ENCODE results near the gene SLCO3A1.
"Not testable (repeated sequence)": the region's sequence is repeated elsewhere in the genome, so short reads cannot be mapped to it uniquely, and the experiment has no call there.

The SLCO3A1 gene

DNA sequence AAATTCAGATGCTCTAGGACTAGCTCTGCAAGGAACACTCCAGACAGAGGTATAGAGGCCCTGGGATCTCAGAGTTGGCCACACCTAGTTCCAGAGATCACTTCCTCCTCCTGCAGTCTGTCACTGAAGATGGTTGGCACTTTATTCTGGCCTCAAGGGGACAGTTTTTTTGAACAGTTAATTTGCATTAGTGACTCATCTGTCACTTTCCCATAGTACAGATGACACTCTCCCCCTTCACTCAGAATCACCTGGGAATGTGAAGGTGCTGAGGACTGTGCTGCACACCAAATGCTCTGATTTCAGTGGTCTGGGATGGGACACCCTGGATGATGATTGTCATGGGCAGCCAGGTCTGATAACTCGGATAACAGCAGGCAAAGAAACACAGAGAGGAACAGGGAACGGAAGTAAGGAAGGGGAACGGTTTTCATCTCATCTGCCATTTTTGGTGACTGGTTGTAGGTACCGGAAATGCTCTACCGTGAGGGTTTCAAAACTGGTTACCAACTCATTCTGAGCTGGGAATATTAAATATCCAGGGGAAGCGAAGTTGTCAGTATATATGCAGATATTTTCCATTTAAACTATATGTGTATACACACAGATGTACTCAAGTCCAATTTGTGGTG lies 307.6 kb downstream of the SLCO3A1 start:
- DNase-seq (ENCODE audit: low read depth), result no peak

DNA sequence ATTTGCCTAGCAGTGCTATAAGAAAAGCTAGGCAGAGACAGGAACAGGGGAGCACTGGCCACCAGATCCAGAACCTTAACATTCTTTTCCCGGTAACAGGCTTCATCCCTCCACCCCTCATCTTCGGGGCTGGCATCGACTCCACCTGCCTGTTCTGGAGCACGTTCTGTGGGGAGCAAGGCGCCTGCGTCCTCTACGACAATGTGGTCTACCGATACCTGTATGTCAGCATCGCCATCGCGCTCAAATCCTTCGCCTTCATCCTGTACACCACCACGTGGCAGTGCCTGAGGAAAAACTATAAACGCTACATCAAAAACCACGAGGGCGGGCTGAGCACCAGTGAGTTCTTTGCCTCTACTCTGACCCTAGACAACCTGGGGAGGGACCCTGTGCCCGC lies 309.1 kb downstream of the SLCO3A1 start:
- no peak for DNase-seq (ENCODE audit: low read depth)

DNA sequence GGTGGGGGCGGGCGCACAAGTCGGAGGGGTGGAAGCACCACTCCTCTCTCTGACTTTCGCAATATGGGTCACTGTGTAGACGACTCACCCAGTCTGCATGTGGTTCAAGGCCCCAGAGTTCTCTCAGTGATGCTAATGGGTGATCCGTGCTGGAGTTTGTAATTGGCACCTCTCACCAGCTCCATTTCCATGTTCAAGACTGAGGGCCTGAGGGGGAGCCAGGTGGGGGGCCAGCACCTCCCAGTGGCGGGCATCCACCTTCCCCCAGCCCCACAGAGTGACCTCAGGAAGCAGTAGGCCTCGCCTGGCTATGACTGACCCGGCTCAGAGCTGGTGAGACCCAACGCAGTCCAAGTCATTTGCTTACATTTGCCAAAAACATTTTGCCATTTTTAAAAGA lies 310.1 kb downstream of the SLCO3A1 start:
- no peak for DNase-seq (ENCODE audit: low read depth)

DNA sequence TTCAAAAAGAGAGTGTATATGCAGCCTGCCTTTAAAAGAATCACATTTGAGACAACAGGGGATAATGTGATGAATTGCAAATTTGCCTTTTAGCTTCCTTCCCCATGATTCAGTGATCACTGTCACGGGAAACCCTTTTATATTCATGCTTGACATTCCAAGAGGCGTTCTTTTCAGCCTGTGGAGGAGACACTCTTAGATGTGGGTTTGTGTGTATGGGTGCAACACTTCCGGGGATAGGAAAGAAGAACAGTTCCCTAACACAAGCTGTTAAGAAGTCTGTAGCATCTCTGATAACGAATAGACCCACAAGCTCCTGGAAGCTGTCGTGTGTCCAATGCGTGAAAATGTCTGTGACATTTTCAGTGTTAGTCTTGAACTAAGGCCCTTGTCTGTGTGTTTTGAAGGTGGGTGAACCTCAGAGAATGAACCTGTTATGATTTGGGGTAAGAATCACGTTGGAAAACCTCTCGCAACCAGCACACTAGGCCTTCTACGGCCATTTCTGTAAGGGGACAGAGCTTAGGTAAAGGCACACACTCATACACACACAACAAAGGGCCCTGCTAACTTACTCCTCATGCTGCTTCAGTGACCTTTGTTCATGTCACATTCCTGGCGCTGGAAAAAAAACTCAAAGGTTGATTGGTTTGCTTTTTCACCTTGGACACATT lies 311.0 kb downstream of the SLCO3A1 start:
- no peak for DNase-seq (ENCODE audit: low read depth)

DNA sequence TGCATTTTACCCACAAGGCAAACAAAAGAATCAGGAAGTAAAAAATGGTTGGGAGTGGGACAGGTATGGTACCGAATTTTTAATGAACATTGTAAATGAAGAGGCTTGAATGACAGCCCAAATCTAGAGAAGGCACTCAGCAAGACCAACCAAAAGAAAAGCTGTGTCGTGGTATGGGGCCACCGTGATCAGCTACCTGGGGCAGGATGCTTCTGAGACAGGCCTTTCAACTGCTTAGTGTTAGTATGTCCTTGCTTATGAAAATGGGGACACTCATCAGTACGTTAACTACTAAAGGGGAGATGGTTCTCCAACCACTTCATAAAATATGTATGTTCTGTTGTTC lies 311.5 kb downstream of the SLCO3A1 start:
- no peak for DNase-seq (ENCODE audit: low read depth)

DNA sequence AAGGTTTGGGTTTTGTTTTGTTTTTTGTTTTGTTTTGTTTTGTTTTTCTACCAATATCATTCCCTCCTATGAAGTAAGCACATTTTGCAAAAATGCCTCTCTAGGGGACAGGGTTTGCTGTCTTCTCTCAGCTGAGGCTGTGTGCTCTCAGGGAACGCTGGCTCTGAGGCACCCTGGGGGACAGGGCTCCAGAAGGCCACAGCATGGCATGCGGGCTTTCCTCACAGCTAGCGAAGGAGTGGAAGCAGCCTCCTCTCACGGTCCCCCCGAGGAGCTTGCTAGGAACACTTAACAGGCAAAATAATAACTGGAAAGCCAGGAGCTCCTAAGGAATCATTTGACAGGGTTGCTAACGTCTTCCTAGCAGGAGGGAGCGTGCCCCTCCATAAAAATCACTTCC lies 312.5 kb downstream of the SLCO3A1 start:
- no peak for DNase-seq (ENCODE audit: low read depth)

DNA sequence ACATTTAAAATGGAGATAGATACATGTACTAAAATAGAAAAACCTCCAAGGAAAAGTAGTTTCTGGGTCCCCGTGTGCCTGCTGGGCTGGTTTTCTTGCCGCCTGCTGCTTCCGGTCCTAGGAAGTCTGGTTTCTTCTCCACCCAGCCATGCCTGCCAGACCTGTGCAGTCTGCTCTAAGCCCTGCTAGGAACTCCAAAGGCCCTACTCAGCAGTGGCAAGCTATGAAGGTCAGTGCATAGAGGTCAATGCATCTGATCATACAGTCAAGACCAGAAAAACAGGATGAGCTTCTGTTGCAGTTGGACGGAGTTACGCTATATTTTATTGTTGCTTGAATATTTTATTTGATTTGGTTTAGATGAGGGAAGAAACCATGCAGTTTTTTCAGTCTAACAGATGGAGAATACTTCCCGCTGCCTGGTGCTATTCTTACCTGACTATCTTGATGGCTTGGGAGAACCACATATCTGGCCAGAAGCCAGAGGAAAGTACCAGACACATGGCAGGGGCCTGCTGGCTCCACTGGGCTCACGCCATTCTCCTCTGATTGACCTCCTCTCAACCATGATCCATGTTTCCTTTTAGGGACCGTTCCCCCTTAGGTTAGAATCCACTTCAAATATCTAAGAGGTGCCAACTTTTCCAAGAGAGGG lies 313.4 kb downstream of the SLCO3A1 start:
- no peak for DNase-seq (ENCODE audit: low read depth)

DNA sequence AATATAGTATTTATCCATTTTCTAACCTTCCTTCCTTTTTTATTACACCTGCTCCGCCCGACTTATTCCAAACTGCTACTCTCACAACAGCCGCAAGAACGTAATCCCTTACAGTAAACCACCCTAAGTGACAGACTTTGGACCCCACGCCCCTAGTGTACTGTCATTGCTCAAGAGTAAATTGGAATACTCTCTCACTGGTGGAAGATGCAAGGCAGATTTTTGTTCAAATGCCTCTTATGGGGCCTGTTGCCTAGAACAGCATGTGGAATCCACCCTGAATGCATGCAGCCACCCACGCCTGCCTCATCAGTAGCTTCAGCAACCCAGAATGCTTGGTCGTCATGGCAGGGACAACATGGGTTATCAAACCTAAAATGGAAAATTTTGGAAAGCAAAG lies 313.9 kb downstream of the SLCO3A1 start:
- DNase-seq (ENCODE audit: low read depth), result no peak

DNA sequence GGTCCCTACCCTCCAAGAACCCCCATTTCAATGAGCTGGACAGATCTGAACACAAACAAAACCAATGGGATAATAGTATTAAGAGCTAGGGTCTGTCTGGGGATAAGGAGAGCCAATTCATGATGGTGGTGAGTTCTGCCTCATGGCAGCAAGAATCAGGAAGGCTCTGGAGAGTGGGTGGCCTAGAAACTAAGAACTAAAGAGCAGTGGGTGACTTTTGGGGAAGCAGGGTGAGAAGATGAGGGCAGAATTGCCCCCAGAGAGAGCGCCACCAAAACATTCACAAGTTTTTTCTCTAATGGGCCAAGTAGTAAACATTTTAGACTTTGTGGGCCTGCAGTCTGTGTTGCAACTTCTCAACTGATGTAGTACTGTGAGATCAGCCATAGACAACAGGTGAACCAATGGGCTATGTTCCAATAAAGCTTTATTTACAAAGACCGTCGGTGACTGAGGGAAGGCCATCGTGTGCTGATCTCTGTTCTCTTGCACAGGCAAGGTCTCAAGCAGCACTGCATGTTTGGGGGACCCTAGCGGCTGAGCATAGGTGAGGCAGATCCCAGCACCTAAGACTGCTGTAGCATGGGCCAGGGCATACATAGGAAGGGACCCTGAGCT lies 314.7 kb downstream of the SLCO3A1 start:
- DNase-seq (ENCODE audit: low read depth), result no peak

DNA sequence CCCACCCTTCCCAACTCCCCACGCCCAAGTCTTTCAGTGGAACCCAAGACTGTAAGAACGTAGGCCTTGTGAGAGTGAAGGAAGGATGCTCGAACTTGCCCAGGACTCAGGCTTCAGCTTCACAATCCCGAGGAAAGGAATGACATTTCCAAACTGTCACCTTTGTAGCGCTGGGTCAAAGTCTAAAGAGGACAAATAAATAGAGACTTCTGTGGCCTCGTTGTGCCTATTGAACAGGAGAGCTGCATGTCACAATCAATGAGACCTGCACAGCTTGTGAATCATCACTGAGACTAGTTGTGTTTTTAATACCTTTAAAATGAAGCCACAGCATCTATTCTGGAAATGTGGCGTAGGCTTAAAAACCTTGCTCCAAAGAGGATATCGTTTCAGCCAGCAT lies 317.4 kb downstream of the SLCO3A1 start:
- DNase-seq (ENCODE audit: low read depth), result no peak

DNA sequence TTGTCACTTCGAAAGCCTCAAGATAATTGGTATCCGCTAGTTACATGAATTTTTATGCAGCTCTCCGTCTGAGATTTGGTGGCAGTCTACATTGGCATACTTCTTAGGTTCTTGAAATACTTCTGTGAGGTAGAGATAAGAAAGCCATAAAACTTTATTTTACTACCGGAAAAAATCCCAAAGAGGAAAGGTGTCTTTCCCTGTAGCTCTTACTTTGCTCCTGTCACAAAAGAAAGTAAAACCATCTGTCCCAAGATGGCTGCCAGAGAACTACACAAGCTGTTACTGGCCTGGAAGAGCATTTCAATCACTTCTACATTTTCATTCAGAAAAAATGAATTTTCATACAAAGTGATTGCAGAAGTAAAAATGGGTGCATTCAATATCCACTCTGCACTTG lies 325.4 kb downstream of the SLCO3A1 start:
- no peak for DNase-seq (ENCODE audit: low read depth)

DNA sequence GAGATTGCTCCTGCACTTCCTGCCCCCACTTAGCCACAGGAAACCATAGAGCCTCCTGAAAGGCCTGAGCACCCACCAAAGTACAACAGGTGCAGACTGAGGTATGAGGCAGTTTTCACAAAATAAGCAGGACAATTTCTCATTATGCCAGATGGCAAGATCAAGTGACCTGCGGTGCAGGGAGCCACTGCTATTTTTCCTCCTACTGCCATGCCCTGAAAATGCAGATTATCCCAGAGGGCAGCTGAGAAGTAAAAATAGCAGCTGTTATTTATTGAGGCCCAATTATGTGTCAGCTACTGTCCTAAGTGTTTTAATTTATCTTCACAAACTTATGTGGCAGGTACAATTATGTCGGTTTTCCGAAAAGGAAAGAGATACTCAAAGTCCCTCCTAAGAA lies 330.6 kb downstream of the SLCO3A1 start:
- DNase-seq (ENCODE audit: low read depth), result no peak

DNA sequence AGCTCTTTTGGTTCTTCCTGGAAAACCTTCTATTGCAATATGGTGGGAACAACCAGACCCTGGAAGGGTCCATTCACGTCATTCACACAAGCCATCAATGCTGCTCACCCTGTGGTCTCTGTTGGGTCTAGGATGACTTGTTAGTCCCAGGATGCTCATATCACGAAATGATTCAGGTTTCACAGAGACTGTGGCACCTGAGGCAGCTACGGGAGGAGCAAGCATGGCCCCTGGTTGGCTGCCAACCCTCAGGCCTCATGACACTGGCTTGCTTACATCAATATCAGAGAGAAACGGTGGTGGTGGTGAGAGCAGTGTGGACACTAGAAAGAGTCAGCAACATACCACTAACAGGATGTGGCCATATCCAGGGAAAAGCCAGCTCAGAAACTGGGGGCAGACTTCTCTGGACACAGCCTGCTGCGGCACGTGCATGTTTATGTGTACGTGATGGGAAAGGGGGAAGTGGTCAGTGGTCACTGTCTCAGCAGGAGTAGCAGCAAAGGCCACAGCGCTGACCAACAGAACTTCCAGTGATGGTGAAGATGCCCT lies 331.2 kb downstream of the SLCO3A1 start:
- no peak for DNase-seq (ENCODE audit: low read depth)

DNA sequence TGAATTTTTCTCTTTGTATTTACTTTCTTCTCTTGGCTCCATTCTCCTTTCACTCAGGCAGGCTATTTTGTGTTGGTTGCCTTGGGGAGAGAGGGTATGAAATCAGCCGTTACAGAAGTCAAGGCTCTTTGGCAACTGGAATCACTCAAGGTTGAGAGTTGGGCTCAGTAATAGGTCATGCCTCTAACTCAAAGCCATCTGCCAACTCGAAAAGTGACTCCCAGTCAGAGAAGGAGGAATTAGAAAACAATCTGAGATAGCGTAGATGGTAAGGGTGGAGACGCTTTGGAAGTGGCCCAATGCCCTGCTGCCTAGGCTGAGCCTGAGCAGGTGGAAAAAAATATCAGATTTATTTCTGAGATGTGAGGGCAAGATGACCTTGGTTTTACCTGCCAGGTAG lies 334.5 kb downstream of the SLCO3A1 start:
- DNase-seq (ENCODE audit: low read depth), result no peak

DNA sequence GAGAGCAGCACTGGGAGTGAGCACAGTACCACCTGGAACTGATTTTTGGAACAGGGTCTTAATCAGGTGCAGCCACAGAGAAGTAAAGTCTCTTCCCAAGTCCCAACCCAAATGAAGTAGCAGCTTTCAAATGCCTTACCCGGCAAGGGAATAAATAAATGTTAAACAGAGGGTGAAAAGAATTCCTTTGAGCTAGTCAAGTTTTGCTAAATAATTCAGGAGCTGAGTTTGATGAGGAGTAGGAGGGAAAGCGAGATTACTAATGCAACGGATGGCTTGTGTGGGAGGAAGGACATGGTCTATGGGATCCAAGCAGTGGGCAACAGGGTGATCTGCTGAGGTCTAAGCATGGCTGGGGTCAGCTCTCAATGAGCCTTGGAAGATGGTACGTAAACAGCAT lies 335.7 kb downstream of the SLCO3A1 start:
- DNase-seq (ENCODE audit: low read depth), result no peak

DNA sequence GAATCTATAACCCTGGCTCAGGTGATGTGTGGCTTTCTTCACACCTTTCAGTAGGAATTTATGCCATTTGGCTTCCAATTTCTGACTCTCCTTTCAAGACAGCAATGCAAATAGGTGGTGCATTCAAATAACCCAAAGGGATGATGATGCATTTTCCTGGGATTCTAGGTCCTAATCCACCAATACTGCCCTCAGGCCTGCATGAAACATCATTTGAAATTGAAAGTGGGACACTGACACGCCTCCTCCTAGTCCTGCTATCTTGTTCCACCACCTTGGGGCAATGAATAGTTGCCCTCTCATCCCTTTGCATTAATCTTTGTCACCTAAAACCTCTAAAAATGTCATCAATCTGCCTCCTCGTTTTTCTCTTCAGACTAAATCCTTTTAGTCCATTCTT lies 341.7 kb downstream of the SLCO3A1 start:
- no peak for DNase-seq (ENCODE audit: low read depth)

DNA sequence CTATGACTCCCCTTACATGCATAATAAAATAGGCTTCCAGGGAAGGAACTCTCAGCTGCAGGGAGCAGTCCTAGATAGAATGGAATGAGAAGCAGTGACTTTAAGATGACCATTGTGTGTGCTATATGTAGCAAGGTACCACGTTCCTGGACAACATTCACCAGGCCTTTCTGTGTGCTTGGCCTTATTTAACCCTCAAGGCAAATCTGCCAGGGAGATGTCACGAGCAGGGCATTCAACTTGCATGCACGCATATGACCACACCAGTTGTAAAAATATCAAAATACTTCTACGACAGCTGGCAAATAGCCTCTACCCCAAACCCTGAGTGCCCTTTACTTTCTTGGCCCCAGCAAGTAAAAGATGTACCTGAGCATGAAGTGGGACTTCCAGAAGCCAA lies 342.8 kb downstream of the SLCO3A1 start:
- no peak for DNase-seq (ENCODE audit: low read depth)

DNA sequence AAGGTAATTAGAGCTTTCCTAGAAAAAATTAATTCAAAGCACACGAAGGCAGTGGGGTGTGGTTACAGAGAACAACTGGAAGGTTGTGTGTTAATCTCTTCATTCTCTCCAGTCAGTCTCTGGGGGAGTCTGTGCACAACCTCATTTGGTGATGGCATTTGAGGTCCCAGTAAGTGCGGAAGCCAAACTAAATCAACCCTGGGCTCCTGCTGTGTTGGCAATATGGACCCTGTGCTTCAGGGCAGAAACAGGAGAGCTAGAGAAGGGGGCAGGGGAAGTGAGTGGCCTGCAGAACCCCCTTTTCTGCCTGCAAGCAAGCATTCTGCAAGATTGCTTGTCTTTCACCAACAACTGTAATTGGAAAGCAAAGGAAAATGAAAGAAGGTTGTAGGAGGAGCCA lies 344.2 kb downstream of the SLCO3A1 start:
- DNase-seq (ENCODE audit: low read depth), result no peak

DNA sequence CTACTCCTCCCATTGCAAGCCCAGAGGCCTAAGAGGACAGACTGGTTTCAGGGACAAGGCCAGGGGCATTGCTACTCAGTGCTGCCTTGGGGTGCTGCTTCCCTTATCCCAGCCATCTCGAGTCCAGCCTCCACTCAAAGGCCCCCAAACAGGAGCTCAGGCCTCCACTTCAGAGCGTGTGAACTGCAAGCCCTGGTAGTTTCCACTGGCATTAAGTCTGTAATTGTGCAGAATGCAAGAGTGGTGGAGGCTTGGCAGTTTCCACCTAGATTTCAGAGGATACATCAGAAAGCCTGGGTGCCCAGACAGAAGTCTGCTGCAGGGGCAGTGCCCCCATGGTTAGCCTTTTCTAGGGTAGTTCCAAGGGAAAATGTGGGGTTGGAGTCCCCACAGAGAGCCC lies 347.4 kb downstream of the SLCO3A1 start:
- DNase-seq (ENCODE audit: low read depth), result no peak

DNA sequence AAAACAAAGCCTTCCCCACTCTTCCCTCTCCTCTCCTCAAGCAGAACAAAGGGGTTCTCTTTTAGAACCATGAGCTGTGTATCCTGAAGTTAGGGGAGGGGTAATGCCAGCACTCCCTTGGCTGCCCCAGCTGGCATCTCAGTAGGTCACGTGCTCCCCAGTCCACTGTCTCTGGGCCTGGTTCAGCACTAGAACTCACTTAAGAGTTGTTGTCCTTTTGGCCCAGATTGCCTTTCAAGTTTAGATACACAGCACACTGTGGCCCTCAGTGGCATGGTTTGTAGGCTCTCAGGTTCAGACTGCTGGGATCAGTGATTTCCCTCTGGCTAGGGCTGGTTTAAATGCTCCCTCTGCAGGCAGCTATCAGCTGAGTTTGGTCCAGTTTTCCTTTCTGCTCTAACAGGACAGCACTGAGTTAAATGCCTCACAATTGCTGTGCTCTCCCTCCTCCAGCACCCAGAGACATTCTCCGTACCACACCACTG lies 351.8 kb downstream of the SLCO3A1 start:
- no peak for DNase-seq (ENCODE audit: low read depth)

DNA sequence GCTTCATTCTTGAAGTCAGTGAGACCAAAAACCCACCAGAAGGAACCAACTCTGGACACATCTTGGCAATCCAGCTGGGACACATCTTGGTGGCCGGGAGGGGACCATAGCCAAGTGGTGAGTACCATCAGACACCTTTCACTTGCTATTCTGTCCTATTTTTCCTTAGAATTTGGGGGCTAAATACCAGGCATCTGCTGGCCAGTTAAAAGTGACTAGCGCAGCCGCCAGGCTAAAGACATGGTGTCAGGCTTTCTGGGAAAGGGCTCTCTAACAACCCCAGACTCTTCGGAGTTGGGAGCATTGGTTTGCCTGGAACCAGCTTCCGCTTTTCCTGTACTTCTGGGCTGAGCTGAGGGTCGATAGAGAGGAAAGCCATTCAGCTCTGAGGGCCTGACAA lies 354.1 kb downstream of the SLCO3A1 start:
- DNase-seq (ENCODE audit: low read depth), result not testable (repeated sequence)
